SK-N-MC (cell line): ENCODE data around the gene KNCN.

Source experiments
- EZH2 ChIP-seq: fragments of 200-600 bp; sonication (generic); IDR thresholded peaks from one replicate; pipeline ENCODE4 v1.6.1; 2017; ENCODE audit warnings: antibody characterized with exemption
- POLR2AphosphoS5 ChIP-seq: IDR thresholded peaks from 2 replicates; pipeline ENCODE4 v1.6.1; 2012; ENCODE audit warnings: mild to moderate bottlenecking, low read depth, low read length, borderline replicate concordance

- no peak for TF ChIP-seq POLR2AphosphoS5
- TF ChIP-seq EZH2: no peak
Measured at GRCh38 chr1:46524843-46525242, 26.6 kb downstream of the KNCN start.
